NCI-H1417 (cell line): ENCODE data around the gene CMIP.
A peak's percentile ranks its signal among the peaks of the same experiment; 100 is the strongest.

Experiments used
- DNase-seq, 3 experiments: peaks; one replicate each; lab custom pipeline; 2025; lab: John Stamatoyannopoulos, UW

The CMIP gene

GRCh38 chr16:81624403-81624759 lies 179.8 kb downstream of the CMIP start:
- no peak for DNase-seq

DNA sequence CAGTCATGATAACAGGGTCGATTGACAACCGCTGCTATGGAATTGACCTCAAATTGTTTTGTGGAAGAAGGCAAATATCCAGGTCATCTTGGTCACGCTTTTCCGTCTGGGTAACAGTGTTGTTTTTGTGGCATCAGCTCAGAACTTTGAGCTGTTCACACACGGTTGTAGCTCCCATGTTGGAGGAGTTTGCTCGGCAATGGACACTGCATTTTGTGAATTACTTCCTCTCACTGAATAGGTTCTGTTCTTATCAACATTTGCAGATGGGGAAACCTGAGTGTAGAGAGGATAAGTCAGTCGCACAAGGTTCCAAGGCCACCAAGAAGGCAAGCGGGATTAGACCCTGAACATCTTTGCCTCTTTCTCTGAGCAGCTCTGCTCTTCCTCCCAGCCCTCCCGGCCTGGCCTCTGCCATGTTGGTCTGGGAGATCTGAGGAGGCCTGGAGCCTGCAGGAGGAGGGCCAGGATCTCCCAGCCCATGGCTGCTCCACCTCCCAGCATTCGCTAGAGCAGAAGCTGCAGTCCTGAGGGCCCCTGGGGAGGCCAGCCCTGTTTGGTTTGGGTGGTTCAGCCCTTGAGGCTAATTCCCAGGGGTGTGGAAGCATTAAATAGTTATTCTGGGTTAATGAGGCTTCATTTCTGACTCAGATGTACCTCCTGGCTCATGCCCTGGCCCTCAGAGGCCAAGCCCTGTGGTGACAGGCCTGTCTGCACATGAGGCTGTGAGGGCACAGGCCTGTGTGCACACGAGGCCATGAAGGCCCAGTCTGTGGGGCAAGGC lies 180.3 kb downstream of the CMIP start:
- peak in 2 of 3 experiments; percentile 19 to 52 for DNase-seq

DNA sequence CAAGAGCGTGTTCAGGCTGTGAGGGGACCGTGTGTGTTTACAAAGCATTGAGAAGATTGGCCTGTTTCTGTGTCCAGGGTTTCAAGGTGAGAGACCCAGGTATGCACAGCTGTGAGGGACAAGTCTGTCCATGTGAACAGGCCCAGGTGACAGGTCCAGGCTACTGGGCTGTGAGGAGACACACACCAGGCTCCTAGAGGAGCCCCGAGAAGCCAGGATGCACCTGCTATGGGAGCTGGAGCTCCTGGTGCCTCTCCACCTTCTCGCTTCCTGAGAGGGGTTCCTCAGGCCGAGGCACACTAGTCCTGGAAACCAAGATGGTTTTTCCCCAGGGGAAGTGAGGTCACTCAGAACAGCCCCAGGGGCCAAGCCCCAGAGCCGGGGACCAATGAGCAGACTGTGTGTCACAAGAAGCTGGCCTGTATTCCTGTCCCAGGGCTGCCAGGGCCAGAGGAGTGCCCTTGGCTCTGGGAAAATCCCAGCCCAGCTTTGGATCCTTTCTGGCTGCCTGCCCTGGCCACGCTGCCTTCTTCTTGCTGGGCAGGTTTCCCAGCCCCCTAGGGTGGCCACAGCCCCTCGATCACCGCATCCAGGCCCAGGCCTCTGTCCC lies 181.0 kb downstream of the CMIP start:
- DNase-seq, result no peak

DNA sequence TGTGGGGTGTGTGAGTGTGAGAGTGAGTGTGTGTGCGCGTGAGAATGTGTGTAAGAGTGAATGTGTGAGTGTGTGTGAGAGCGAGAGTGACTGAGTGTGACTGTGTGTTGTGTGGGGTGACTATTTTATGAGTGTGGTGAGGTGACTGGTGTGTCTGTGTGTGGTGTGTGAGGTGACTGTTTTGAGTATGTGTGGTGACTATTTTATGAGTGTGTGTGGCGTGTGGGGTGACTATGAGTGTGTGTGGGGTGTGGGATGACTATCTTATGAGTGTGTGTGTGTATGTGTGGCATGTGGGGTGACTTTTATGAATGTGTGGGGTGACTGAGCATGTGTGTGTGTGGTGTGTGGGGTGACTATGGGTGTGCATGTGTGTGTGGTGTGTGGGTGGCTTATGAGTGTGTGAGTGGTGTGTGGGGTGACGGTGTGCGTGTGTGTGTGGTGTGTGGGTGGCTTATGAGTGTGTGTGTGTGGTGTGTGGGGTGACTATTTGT lies 181.6 kb downstream of the CMIP start:
- no peak for DNase-seq

GRCh38 chr16:81627024-81627423 lies 182.4 kb downstream of the CMIP start:
- DNase-seq, result no peak

DNA sequence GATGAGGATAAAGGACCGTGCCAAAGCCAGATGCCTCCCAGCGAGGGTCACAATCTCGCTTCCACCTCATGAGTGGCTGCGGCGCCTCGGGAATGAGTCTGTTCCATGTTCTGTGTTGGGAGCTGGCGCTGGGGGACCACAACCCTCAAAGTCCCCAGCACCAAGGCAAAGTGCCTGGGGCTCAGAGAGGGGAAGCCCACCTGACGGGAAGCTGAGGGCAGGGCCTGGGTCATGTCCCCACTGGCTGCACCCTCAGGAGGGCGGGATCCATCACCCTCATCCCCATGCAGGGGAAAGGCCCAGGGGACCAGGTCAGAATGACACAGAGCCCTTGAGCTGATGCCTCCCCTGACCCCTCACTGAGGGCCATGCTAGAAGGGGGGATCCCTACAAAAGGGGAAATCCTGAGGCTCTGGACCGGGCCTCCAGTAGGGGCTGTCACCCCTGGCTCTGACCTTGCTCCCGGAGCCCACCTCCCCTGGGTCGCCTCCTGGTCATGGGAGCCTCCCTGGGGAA lies 183.2 kb downstream of the CMIP start:
- no peak for DNase-seq

- DNase-seq, result no peak
Measured at GRCh38 chr16:81629034-81629802, 184.6 kb downstream of the CMIP start.

- no peak for DNase-seq
Measured at GRCh38 chr16:81629896-81630634, 185.5 kb downstream of the CMIP start.

DNA sequence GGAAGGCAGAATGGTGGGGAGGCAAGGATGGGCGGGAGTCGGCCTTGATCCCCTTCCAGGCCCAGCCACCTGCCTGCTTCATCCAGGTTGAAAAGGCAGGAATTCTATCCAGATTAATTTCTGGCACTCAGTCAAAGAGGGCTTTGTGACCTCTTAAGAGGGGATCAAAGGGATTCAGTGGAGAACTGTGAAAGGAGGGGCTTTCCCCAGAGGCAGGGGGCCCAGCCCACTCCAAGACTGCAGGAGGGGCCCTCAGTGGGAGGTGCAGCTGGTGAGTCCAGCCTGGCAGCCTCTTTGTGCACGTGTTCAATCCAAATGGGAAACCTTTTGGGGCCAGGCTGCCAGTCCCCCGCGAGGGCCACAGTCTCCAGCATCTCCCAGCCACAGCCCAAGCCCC lies 186.0 kb downstream of the CMIP start:
- DNase-seq, result peak in 2 of 3 experiments; percentile 21 to 66

GRCh38 chr16:81632392-81633146 lies 188.0 kb downstream of the CMIP start:
- DNase-seq, result no peak

DNA sequence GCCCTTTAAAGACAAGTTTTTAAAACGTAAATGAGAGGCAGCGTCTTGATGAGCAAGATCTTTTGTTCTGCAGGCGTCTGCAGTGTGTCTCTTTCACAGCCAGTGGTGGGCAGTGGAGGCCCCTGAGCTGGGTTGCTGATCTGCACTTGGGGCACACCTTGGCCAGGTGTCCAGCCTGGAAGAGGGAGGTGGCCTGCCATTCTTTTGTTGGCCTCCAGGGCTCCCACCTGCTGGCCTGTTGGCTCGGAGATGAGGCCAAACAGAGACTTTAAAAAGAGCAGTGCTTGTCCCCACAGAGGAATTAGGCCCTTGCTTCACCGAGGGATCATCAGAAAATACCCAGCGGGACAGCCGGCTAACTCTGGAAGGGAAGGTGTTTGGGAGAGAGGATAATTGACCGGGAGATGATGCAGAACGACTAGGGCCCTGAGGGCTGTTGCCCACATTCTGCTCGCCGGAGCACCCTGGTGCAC lies 188.6 kb downstream of the CMIP start:
- DNase-seq, result peak in 1 of 3 experiments; percentile 30

DNA sequence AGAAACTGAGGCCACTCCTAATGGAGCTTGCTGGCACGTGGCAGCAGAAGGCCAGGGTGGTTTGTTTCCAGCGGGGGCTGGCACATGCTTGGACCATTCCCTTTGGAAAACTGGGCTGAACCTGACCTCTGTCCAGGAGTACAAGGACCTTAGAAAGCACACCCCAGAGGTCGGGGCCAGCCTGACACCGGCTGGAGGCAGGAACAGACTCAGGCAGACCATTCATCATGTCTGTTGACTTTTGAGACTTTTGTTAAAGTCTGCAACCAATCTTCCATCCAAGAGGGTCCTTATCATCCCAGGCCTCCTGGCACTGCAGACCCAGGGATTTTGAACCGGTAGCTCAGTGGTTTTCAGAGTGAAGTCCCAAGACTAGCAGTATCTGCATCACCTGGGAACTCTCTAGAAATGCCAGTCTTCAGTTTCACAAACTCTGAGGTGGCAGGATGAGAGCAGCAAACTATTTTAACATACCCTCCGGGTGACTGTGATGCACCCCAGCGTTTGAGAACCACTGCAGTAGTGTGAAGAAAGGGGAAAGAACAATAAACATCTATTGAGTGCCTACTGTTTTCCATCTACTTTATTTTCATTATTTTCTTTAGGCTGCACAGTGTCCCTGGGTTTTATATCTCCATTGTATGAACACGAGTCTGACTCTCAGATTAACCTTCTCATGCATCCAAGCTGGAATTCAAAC lies 189.2 kb downstream of the CMIP start:
- DNase-seq, result no peak

DNA sequence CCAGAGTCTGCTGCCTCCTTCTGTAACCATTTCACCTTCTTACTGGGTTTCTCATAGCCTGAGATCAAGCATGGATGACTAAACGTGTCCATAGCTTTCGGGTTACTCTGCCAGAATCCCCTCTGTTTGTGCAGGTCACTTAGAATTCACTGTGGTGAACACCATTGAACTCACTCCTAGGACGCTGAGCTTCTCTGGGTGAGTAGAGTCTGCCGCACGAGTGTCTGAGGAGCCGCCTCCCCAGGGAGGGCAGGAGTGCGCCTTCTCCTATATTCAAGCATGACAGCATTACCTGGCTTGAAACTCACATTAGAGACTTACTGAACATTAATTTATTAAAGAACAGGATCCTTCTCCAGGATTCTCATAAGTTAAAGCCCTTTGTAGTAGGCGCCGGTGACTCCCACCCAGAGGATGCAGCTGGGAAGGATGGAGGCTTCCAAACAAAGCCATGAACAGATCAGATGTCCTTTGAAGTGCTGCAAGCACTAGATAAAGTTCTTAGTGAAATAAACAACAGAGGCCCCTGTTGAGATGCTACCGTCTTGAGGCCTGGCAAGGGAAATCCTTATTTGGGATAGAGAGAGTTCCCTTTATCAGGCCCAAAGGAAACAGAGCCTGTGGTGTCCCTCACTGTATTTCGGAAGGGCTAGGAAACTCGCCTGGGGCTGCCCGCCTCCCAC lies 189.9 kb downstream of the CMIP start:
- peak; percentile 37 to 79 (median 61) for DNase-seq

DNA sequence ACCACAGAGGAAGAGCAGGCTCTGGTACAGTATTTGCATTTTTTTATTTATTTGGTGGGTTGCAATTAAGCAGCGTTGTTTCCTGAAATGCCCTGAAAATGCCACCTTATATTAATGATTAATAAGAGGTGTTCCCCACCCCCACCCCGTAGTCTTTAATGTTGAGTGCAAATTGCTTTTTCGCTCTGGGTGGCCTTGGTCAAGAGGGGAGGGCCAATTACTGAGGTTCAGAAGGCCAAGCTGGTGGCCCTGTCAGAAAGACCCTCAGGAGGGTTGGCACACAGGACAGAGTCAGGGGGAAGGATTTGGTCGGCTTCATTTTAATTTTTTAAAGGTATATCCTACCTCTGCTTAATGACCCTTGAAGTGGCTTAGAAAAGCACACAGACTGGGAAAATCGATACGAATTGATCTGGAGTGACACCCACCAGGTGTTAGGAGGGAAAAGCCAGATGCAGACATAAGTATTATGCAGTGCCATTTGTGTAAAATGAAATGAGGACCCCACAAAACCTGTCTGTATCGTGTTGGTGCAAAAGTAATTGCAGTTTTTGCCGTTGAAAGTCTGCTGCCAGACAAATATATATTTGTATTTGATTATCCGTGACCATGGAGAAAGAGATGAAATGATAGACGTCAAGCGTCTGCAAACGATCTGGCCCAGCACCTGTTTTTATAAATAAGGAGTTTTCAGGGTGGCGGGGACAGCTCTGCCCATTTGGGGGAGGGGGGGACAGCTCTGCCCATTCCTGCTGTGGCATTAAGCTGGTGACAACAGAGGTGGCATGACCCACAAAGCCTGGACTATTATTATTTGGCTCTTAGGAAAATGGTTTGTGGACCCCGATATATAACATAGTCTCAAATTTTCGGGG lies 190.7 kb downstream of the CMIP start:
- DNase-seq, result peak in 2 of 3 experiments; percentile 76 to 89

- DNase-seq, result peak in 2 of 3 experiments; percentile 60 to 83
Measured at GRCh38 chr16:81636298-81636993, 191.8 kb downstream of the CMIP start.

GRCh38 chr16:81637336-81638235 lies 193.0 kb downstream of the CMIP start:
- DNase-seq, result peak in 1 of 3 experiments; percentile 22
